GM21367 (cell line): ENCODE results near the gene MAGI2.
A peak's percentile ranks its signal among the peaks of the same experiment; 100 is the strongest.

Experiments used
- ATAC-seq: cut with Tn5 transposase; IDR thresholded peaks from one replicate; pipeline ENCODE4 v1.9.1; 2021; ENCODE audit not compliant: unreplicated experiment

MAGI2 gene

DNA sequence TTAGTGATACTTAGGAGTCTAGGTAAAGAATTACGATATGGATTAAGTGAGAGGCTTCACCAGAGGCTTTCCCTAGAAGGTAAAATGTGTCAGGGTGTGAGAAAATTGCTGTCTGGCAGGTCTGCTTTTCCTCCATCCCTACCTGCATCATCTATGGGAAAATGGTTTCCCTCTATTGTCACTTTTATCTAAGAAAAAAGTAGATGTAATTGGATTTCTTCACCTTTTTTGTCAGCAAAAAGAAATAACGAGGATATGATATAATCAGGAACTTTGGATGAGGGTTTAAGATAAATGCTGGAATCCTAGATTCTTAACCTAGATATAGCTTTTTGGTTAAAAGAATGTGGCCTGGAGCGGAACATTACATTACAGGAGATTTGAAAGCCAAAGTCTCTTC, 146.1 kb downstream of the MAGI2 start:
- no peak for ATAC-seq

DNA sequence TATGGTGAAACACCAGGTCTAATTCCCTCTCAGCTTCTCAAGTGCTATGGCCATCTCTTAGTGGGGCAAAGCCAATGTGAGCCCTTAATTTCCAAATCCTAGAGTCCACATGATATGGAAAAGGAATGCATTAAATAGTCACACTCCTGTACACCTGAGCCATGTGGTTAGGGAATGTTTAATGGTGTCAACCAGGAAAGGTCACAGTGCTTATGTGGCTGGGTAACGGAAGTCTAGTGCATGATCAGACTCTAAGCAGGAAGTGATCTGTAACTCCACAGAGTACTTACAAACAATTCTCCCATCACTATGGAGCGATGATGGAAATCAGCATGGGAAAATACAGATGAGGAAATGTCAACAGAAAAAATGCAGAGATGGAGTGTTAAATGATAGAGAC, 148.8 kb downstream of the MAGI2 start:
- no peak for ATAC-seq

- no peak for ATAC-seq
Observed at GRCh38 chr7:79302293-79302692, 151.2 kb downstream of the MAGI2 start.

- no peak for ATAC-seq
Observed at GRCh38 chr7:79301419-79301818, 152.0 kb downstream of the MAGI2 start.

DNA sequence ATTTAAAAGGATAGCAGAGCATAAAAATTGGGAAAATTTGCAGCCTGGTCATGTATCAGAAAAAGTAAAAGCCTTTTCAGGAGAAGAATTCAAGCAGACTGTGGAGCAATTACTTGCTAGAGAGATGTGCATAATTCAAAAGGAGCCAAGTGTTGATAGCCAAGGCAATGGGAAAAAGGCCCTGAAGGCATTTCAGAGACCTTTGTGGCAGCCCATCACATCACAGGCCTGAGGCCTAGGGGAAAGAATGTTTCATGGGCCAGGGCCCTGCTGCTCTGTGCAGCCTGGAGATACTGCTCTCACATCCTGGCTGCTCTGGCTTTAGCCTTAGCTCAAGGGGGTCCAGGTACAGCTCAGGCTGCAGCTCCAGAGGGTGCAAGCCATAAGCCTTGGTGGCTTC, 152.9 kb downstream of the MAGI2 start:
- ATAC-seq = no peak

- ATAC-seq = peak; percentile 64
Observed at GRCh38 chr7:79298145-79298760, 155.2 kb downstream of the MAGI2 start.

DNA sequence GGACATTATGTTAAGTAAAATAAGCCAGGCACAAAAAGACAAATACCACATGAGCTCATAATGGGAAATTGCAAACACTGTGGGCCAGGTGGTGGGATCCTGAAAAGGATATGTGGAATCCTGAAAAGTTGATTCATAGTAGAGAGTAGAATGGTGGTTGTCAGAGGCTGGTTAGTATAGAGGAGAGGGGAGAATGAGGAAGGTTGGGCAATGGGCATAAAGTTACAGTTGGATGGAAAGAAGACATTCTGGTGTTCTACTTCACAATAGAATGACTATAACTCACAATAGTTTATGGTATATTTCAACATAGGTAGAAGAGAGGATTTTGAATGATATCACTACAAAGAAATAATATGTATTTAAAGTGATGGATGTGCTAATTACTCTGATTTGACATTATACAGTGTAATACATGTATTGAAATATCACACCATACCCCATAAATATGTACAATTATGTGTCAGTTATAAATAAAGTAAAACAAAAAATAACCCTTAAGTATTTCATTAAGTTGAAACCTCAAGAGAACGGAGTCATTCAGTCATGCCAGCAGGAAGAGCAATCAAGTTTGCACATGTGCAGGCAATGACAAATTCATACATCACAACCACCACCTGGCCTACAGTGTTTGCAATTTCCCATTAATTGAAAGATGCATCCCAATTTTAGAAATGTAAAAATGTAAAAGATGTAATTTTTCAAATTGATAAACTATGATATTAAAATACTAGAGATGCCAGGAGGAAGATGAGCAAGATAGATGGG, 156.7 kb downstream of the MAGI2 start:
- no peak for ATAC-seq

GRCh38 chr7:79293655-79294142, 159.8 kb downstream of the MAGI2 start:
- ATAC-seq = no peak

DNA sequence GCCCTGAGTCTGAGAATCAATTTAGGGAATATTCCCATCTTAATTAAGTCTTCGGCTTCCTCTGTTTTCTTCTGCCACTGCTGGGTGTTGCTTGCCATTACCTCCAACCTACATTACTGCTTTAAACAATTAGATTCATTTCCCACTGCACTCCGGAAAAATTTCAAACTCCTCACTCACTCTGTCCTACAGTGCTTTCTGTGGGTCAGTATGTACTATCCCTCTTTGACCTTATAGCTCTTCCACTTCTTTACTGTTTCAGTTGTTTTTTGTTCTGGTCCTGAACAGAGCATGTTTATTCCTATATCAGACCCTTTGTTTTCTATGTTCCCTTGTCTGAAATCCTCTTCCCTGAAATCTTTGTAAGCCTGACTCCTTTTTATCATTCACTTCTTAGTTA, 160.6 kb downstream of the MAGI2 start:
- no peak for ATAC-seq

GRCh38 chr7:79291498-79291865, 162.0 kb downstream of the MAGI2 start:
- no peak for ATAC-seq

GRCh38 chr7:79290841-79291497, 162.5 kb downstream of the MAGI2 start:
- no peak for ATAC-seq

DNA sequence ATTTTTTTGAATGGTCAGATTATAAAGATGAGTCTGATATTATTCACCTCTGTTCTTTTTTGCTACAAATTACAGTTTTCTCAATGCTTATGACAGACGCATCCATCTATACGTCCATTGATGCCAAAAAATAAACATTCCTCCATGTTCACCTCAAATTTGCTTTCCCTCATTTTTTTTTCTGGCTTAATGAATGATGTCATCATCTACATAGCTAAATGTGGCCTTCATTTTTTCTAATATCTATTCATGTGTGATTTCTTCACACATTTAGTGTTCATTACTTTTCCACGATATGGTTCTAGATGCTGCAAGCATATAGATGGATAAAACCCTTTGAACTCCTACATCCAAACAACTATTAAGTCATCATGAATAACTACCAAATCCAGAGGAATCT, 163.1 kb downstream of the MAGI2 start:
- ATAC-seq = no peak

DNA sequence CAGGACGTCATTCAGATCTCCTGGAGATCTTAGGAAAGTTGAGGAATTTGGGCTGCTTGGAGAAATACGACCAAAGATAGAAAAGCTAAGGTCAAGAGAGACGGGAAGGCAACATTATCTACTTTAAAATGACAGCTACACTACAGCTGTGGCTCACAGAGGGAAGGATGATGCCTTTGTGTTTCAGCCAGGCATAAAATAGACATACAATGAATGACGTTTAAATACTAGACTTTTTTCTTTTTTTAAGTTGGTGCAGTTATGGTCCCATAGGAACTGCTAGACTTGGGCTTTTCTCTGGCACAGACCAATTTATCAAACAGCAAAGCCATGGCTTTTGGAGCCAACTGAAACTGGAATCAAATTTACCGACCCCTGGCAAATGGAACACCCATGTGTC, 164.8 kb downstream of the MAGI2 start:
- no peak for ATAC-seq

DNA sequence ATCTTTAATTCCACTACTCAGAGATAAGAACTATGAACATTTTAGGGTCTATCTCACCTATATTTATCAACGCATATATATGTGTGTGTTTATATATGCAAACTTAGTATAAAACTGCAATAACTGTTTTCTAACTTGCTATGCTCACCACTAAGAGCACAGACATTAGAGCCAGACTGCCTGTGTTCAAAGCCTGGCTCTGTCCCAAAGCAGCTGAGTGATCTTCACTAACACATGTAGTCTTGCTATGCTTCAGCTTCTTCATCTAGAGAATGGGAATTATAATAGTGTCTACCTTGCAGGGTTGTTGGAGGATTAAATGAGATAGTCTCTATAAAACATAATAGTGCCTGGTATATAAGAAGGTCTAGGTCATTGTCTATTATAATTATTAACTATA, 165.5 kb downstream of the MAGI2 start:
- ATAC-seq = no peak

DNA sequence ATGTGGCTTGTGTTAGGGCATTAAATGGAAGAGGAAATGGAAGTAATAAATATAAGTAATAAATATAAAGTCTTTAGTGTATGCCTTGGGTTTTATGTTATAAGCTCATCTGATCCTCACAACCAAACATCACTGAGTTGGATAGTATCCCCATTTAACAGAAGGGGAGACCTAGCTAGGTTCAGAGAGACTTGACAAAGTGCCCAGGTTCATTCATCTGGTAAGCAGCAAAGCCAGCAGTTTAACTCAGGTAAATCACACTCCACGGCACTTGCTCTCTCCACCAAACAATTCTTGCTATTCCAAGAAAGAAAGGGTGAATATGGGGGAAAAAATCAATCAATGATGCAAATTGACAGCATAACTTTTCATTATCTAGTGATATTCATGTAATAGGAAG, 167.3 kb downstream of the MAGI2 start:
- no peak for ATAC-seq

GRCh38 chr7:79285756-79286155, 167.7 kb downstream of the MAGI2 start:
- no peak for ATAC-seq

DNA sequence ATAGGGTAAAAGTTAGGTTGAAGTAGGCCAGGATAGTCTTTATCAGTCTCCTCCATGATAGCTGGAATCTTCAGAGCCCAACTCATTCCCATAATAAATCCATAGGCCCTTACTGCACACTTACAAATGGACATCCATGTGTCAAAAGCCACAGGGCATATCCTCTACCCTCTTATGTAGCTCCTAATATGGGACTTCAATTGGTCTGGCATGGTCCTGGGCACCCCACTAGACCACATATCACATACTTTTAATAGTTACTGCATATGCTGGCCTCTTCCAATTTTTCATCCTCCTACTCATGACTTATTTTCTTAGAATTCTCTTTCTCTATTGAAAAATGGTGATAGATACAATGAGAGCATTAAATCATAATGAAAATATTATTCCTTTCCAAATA, 169.3 kb downstream of the MAGI2 start:
- ATAC-seq = no peak

GRCh38 chr7:79282882-79283602, 170.4 kb downstream of the MAGI2 start:
- ATAC-seq = no peak

GRCh38 chr7:79282070-79282694, 171.3 kb downstream of the MAGI2 start:
- ATAC-seq = no peak

DNA sequence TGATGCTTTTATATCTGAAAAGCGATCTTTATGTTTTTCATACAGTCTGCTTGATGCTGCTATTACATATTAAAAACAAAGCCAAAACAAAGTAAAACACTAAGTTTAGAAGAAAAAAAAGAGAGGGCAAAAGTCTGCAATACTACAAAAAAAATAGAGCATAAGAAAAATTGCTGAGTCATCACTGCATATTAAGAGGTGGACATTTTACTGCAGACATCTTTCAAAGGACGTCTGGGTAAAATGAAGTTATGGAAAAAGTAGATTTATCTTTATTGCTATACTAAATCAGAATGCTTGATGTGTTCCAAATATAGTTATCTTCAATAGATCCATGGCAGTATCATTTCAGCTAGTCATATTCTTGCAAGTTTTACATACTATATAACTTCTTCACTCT, 172.0 kb downstream of the MAGI2 start:
- no peak for ATAC-seq

DNA sequence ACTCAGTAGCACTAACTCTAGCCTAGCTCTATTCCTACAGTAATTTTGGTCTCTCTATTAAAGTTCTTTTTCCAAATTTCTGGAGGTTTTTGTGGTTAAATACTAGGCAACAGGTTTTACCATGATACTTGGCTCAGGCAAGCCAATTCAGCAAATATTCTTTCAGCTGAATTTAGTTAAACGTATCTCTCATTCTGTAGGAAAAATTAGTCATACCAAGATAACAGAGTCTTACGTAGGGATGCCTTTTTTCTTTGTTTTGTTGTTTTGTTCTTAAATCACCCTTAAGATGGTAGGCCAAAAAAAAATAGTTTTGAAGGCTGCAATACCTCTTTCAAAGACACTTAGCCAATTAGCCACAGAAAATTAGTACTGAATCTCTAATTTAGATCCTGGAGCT, 180.5 kb downstream of the MAGI2 start:
- no peak for ATAC-seq
